Kidney capillary endothelial cell (primary cell): ENCODE results near the gene IDH3A.

ENCODE experiments used
- DNase-seq: peaks from one replicate; pipeline ENCODE4 v3.0.0-alpha.2; 2018; ENCODE audit warnings: low spot score

The IDH3A gene

GRCh38 chr15:78149068-78149804 is at the start of gene IDH3A:
Gene IDH3A (plus strand): TSS chr15:78149362. CDS start chr15:78149404, 42 bp downstream.
- peak; percentile 96 for DNase-seq

GRCh38 chr15:78100886-78101285 is 48.3 kb upstream of the IDH3A start:
- DNase-seq, result no peak

GRCh38 chr15:78101423-78102105 is 47.6 kb upstream of the IDH3A start:
- DNase-seq, result no peak

GRCh38 chr15:78102211-78102610 is 47.0 kb upstream of the IDH3A start:
- no peak for DNase-seq

- no peak for DNase-seq
Measured at GRCh38 chr15:78102741-78103140, 46.4 kb upstream of the IDH3A start.

- DNase-seq, result peak; percentile 42
Measured at GRCh38 chr15:78103406-78104118, 45.6 kb upstream of the IDH3A start.

GRCh38 chr15:78104119-78104479 is 45.1 kb upstream of the IDH3A start:
- DNase-seq, result no peak

- no peak for DNase-seq
Measured at GRCh38 chr15:78104566-78105475, 44.3 kb upstream of the IDH3A start.

GRCh38 chr15:78105476-78106241 is 43.5 kb upstream of the IDH3A start:
- peak; percentile 40 for DNase-seq

- DNase-seq, result no peak
Measured at GRCh38 chr15:78107471-78107870, 41.7 kb upstream of the IDH3A start.

- DNase-seq, result peak; percentile 84
Measured at GRCh38 chr15:78108300-78109084, 40.7 kb upstream of the IDH3A start.

- DNase-seq, result no peak
Measured at GRCh38 chr15:78109156-78109555, 40.0 kb upstream of the IDH3A start.

- DNase-seq, result no peak
Measured at GRCh38 chr15:78110096-78110495, 39.1 kb upstream of the IDH3A start.

- DNase-seq, result no peak
Measured at GRCh38 chr15:78110916-78111475, 38.2 kb upstream of the IDH3A start.

GRCh38 chr15:78111788-78112187 is 37.4 kb upstream of the IDH3A start:
- no peak for DNase-seq

- no peak for DNase-seq
Measured at GRCh38 chr15:78112551-78112950, 36.6 kb upstream of the IDH3A start.

- DNase-seq, result no peak
Measured at GRCh38 chr15:78120523-78120922, 28.6 kb upstream of the IDH3A start.

GRCh38 chr15:78125267-78125666 is 23.9 kb upstream of the IDH3A start:
- no peak for DNase-seq

GRCh38 chr15:78127882-78128281 is 21.3 kb upstream of the IDH3A start:
- DNase-seq, result no peak
